RWPE1 (cell line): Measurements from ENCODE around the gene AGBL1.
A peak's percentile ranks its signal among the peaks of the same experiment; 100 is the strongest.

Experiments used
- CTCF ChIA-PET: fragments of 350-600 bp; sonication (Branson Sonifier 250); formaldehyde crosslinking; extraction: SDS; loops from one replicate; lab custom pipeline; 2021; lab: Yijun Ruan, JAX
- POLR2A ChIA-PET: fragments of 400-600 bp; formaldehyde crosslinking; extraction: SDS; loops from one replicate; lab custom pipeline; 2020; ENCODE audit warnings: antibody characterized with exemption; ENCODE audit not compliant: low non-redundant PET; lab: Yijun Ruan, JAX
- DNase-seq: peaks from one replicate; pipeline ENCODE4 v3.0.0; 2012; ENCODE audit warnings: low spot score
- H3K27ac ChIP-seq: fragments of 450-650 bp; 2 replicates; pipeline ENCODE4 v1.5.1; 2017
- TF ChIP-seq, protein P1 (sequence below): fragments of 450-650 bp; conservative IDR thresholded peaks from 2 replicates; pipeline ENCODE4 v1.5.1; 2017; ENCODE audit warnings: low read depth, mild to moderate bottlenecking

Gene AGBL1

DNA sequence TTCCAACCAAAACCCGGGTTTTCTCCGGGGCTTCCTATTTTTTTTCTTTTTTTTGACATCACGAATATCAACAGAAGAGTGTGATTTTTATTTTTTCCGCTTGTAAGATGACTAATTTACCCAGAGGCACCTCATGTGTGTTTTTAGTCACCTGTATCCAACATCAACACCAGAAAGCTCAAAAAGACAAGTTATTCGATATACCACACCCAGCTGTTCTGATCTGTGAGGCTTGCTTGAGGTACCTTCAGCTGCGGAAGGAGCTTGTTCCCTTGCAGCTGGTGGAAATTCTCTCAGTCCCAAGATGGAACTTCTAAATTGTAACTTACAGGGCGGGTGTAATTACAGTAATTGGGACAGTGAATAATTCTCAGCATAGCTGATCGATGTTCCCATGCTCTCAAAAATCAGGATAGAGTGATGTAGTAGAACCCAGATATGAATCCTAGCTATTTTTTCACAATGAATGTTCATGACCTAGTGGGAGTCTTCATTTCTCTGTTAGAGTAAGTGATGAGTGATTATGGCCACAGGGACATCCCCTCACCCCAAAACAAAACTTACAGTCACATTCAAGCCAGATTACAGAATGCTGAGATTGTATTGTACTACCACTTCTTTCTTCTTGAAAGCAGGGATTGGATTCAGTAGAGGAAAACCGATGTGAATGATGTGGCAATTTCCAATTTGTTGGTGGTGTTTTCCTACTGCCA, 232.1 kb downstream of the AGBL1 start:
- DNase-seq = no peak
- CTCF ChIA-PET = interaction anchor here (0.6 kb wide), 1 partner anchor 35 kb away, joined by 3 read pairs; no protein-coding TSS in a partner anchor
- POLR2A ChIA-PET = no interaction called here
- TF ChIP-seq, protein P1, sequence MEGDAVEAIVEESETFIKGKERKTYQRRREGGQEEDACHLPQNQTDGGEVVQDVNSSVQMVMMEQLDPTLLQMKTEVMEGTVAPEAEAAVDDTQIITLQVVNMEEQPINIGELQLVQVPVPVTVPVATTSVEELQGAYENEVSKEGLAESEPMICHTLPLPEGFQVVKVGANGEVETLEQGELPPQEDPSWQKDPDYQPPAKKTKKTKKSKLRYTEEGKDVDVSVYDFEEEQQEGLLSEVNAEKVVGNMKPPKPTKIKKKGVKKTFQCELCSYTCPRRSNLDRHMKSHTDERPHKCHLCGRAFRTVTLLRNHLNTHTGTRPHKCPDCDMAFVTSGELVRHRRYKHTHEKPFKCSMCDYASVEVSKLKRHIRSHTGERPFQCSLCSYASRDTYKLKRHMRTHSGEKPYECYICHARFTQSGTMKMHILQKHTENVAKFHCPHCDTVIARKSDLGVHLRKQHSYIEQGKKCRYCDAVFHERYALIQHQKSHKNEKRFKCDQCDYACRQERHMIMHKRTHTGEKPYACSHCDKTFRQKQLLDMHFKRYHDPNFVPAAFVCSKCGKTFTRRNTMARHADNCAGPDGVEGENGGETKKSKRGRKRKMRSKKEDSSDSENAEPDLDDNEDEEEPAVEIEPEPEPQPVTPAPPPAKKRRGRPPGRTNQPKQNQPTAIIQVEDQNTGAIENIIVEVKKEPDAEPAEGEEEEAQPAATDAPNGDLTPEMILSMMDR = no peak
- no peak overlapping the region for H3K27ac ChIP-seq

DNA sequence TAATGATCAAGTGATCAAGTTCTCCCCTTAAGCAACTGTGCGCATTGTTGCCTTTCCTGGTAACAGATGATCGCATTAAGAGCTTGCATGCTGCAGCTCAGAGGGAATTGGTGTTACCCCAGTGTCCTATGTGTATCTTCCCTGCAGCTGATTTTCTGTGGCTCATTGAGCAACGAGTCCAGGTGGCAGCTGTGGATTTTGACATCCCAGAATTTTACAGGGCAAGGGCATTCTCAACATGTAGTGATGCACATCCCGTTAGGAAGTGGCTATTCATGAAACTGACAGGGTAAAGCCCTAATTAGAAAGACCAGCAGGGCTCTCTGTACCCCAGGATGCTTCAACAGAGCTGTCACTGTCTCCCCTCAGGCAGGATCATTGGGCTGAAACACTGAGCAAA, 232.8 kb downstream of the AGBL1 start:
- H3K27ac ChIP-seq = no peak overlapping the region
- TF ChIP-seq, protein P1 = no peak
- ChIA-PET POLR2A (no interaction called here), CTCF (interaction anchor here (0.6 kb wide), 1 partner anchor 36 kb away, joined by 3 read pairs; no protein-coding TSS in a partner anchor)
- no peak for DNase-seq

DNA sequence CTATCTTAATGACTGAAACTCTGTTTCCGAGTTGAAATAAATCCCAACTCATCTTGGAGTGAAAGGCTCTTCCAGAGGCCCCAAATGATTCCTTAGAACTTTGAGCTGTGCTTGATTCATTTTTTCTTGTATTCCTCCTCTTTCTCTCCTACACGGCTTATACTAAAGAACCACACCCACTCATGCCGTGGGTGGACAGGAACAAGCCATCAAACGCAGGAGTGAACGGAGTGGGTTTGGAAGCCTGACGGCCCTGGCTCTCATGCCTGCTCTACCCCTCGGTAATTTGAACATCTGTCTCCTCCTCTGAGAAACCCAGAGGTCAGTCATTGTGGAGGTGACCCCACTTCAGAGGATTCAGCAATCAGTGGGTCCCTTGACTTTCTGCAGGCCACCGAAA, 236.5 kb downstream of the AGBL1 start:
- H3K27ac ChIP-seq = no peak overlapping the region; the same call in 1 of the 2 replicates
- CTCF ChIA-PET = interaction anchor here (0.6 kb wide), 2 partner anchors 18 to 866 kb away, joined by 3 read pairs; no protein-coding TSS in a partner anchor
- TF ChIP-seq, protein P1 = no peak
- POLR2A ChIA-PET = no interaction called here
- no peak for DNase-seq

DNA sequence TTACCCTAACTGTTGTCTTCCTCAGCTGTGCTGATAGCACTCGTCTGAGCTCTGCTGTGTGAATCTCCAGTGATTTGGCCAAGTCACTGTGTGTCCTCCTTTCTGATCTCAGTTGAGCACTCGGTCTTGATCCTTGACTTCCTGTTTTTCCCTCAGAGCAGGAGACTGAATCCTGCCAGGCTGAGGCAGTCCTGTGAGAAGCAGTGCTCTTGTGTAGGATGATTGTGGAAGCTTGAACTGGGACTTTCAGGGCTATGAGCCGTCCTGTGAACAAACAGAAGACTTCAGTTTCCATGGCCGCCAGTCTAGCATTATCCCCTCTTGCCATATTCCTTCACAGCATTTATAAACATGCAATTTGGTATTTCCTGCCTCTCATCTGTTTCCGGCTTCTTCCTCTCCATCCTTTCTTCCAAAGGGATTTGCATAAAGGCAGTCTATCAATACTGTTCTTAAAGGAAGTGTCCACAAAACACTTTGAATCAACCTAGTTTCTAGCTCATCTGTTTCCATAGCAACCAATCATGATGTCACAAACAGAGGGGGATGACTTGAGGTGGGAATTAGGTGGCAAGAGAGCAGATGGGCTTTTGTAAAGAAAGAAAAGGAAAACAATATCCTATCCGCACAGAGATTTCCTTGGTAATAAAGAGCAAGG, 237.2 kb downstream of the AGBL1 start:
- CTCF ChIA-PET = interaction anchor here (0.6 kb wide), 1 partner anchor 19 kb away, joined by 3 read pairs; no protein-coding TSS in a partner anchor
- no peak overlapping the region; the same call in 1 of the 2 replicates for H3K27ac ChIP-seq
- TF ChIP-seq, protein P1 = no peak
- no peak for DNase-seq
- POLR2A ChIA-PET = no interaction called here

DNA sequence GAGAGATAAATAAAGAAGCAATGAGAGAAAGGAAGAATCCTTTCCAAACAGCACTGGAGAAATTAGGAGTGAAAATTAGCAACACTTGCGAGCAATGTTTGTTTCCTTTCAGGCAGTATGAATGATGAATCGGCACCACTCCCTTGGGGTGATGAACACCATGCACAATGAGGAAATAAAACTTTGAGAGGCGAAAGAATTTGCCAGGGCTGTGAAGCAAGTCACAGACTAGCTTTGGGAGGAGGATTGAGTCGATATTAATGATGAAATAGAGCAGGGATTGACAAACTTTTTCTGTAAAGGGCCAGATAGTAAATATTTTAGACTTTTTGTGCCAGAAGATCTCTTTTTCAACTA, 237.7 kb downstream of the AGBL1 start:
- peak; percentile 23 for DNase-seq
- POLR2A ChIA-PET = no interaction called here
- H3K27ac ChIP-seq = no peak overlapping the region
- TF ChIP-seq, protein P1 = no peak
- CTCF ChIA-PET = no interaction called here

DNA sequence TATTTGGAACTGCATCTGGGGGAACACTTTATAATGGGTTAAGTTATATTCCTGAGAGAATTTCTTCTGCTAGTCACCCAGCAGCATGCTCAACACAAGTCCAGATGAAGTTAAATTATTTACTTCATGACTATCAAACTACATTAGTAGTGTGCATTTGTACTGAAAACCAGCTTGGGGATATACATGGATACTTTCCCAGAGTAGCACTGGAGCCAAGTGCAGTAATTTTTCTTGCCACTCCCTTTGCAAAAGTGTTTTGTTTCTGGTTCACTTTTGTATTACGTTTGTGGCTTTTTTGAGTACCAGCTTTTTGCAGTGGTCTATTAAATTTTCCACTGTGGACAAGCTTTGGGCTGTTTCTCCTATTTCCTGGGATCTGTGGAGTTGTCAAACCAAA, 243.0 kb downstream of the AGBL1 start:
- TF ChIP-seq, protein P1 = no peak
- CTCF ChIA-PET = no interaction called here
- POLR2A ChIA-PET = no interaction called here
- DNase-seq = no peak
- no peak overlapping the region for H3K27ac ChIP-seq
